GM06990 (cell line): ENCODE data around the gene ZC3H13.

Source experiments
- DNase-seq: peaks from one replicate; pipeline ENCODE4 v3.0.0-alpha.2; 2011; ENCODE audit not compliant: insufficient read length; ENCODE audit errors: extremely low read depth
- H3K27me3 ChIP-seq: replicated peaks from 2 replicates; pipeline ENCODE4 v1.6.0; 2011; ENCODE audit warnings: low read length; ENCODE audit not compliant: control insufficient read depth, insufficient read depth
- H3K36me3 ChIP-seq: 2 replicates; pipeline ENCODE4 v1.5.1; 2011; ENCODE audit warnings: low read length; ENCODE audit not compliant: control insufficient read depth, insufficient read depth
- H3K4me3 ChIP-seq: replicated peaks from 2 replicates; pipeline ENCODE4 v1.5.1; 2011; ENCODE audit warnings: low read depth, mild to moderate bottlenecking, control low read depth, low read length
- CTCF ChIP-seq: IDR thresholded peaks from 2 replicates; pipeline ENCODE4 v1.5.1; 2011; ENCODE audit warnings: low read length, control low read depth, mild to moderate bottlenecking, inconsistent platforms; ENCODE audit not compliant: insufficient read depth, poor library complexity, severe bottlenecking

Gene ZC3H13

GRCh38 chr13:46035066-46035465 is 17.5 kb downstream of the ZC3H13 start:
- Histone ChIP-seq H3K36me3 (peaks cover 2% of the 10 kb centered on the region), H3K27me3 (no peaks in the 10 kb centered on the region), H3K4me3 (no peak overlapping the region)
- TF ChIP-seq CTCF: no peak
- DNase-seq: no peak

GRCh38 chr13:46032341-46032740 is 20.2 kb downstream of the ZC3H13 start:
- H3K4me3 ChIP-seq: no peak overlapping the region
- no peak for DNase-seq
- H3K36me3 ChIP-seq: no peaks in the 10 kb centered on the region; the same call in 1 of the 2 replicates
- no peak for TF ChIP-seq CTCF
- no peaks in the 10 kb centered on the region for H3K27me3 ChIP-seq

GRCh38 chr13:46031581-46032263 is 20.8 kb downstream of the ZC3H13 start:
- Histone ChIP-seq H3K27me3 (no peaks in the 10 kb centered on the region), H3K4me3 (no peak overlapping the region), H3K36me3 (no peaks in the 10 kb centered on the region; the same call in none of the 2 replicates)
- DNase-seq: no peak
- no peak for TF ChIP-seq CTCF

- Histone ChIP-seq H3K4me3 (no peak overlapping the region), H3K36me3 (no peaks in the 10 kb centered on the region; the same call in 1 of the 2 replicates), H3K27me3 (no peaks in the 10 kb centered on the region)
- TF ChIP-seq CTCF: no peak
- no peak for DNase-seq
Measured at GRCh38 chr13:46025157-46025556, 27.4 kb downstream of the ZC3H13 start.

- Histone ChIP-seq H3K36me3 (no peaks in the 10 kb centered on the region; the same call in 1 of the 2 replicates), H3K4me3 (no peak overlapping the region)
- DNase-seq: no peak
Measured at GRCh38 chr13:46022481-46022880, 30.1 kb downstream of the ZC3H13 start.

More at GRCh38 chr13:46022481-46022880, 30.1 kb downstream of the ZC3H13 start:
- TF ChIP-seq CTCF: no peak
- H3K27me3 ChIP-seq: no peaks in the 10 kb centered on the region
